Measurements from ENCODE around the gene EXOC6. TPM values are rescaled to one million over a fixed set of nuclear protein-coding genes. Genes with fewer than 3 reads are reported as not detected.

The EXOC6 gene
- total RNA-seq, 6 experiments from 2014 or later = 5.5 to 15.6 (median 9.9) TPM

- intact Hi-C loops (cut with DNase I) = loop anchor here in 1 of 2 donors (10.0 kb wide), 2 partner anchors 196 to 256 kb away; no protein-coding TSS in a partner anchor
- Histone ChIP-seq H3K27ac (no peak overlapping the region), H3K27me3 (no peaks in the 10 kb centered on the region), H3K4me1 (no peaks in the 10 kb centered on the region), H3K9me3 (no peaks in the 10 kb centered on the region), H3K36me3 (no peaks in the 10 kb centered on the region), H3K4me3 (no peak overlapping the region)
- no peak for DNase-seq
- ATAC-seq = no peak
- 84% methylated on average over 4 of the region's 4 CpGs for WGBS (ENCODE audit: insufficient coverage, low coverage, low lambda C conversion rate, missing lambda C conversion rate)
- TF ChIP-seq, protein P1, sequence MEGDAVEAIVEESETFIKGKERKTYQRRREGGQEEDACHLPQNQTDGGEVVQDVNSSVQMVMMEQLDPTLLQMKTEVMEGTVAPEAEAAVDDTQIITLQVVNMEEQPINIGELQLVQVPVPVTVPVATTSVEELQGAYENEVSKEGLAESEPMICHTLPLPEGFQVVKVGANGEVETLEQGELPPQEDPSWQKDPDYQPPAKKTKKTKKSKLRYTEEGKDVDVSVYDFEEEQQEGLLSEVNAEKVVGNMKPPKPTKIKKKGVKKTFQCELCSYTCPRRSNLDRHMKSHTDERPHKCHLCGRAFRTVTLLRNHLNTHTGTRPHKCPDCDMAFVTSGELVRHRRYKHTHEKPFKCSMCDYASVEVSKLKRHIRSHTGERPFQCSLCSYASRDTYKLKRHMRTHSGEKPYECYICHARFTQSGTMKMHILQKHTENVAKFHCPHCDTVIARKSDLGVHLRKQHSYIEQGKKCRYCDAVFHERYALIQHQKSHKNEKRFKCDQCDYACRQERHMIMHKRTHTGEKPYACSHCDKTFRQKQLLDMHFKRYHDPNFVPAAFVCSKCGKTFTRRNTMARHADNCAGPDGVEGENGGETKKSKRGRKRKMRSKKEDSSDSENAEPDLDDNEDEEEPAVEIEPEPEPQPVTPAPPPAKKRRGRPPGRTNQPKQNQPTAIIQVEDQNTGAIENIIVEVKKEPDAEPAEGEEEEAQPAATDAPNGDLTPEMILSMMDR (IDR thresholded peaks at IDR 0.05) = no peak
- TF ChIP-seq POLR2A (IDR thresholded peaks at IDR 0.05) = no peak
Measured at GRCh38 chr10:93088466-93088865, 240.1 kb downstream of the EXOC6 start.

- DNase-seq = no peak
- 83% methylated on average over 2 of the region's 2 CpGs for WGBS (ENCODE audit: insufficient coverage, low coverage, low lambda C conversion rate, missing lambda C conversion rate)
- H3K9me3 ChIP-seq = no peaks in the 10 kb centered on the region
- intact Hi-C loops (cut with DNase I) = no loop called here
- no peaks in the 10 kb centered on the region for H3K36me3 ChIP-seq
- ATAC-seq = no peak
- H3K27ac ChIP-seq = no peak overlapping the region
- H3K4me1 ChIP-seq = no peaks in the 10 kb centered on the region
- H3K4me3 ChIP-seq = no peak overlapping the region
- TF ChIP-seq, protein P1 (IDR thresholded peaks at IDR 0.05) = no peak
- TF ChIP-seq POLR2A (IDR thresholded peaks at IDR 0.05) = no peak
- no peaks in the 10 kb centered on the region for H3K27me3 ChIP-seq
Measured at GRCh38 chr10:93090619-93091018, 242.3 kb downstream of the EXOC6 start.

- DNase-seq = no peak
- H3K27me3 ChIP-seq = no peaks in the 10 kb centered on the region
- no peaks in the 10 kb centered on the region for H3K9me3 ChIP-seq
- H3K4me1 ChIP-seq = no peaks in the 10 kb centered on the region
- H3K27ac ChIP-seq = no peak overlapping the region
- ATAC-seq = no peak
- WGBS (ENCODE audit: insufficient coverage, low coverage, low lambda C conversion rate, missing lambda C conversion rate) = 100% methylated on average over 3 of the region's 3 CpGs
- H3K4me3 ChIP-seq = no peak overlapping the region
- intact Hi-C loops (cut with DNase I) = no loop called here
- H3K36me3 ChIP-seq = no peaks in the 10 kb centered on the region
- TF ChIP-seq, protein P1 (IDR thresholded peaks at IDR 0.05) = no peak
- TF ChIP-seq POLR2A (IDR thresholded peaks at IDR 0.05) = no peak
Measured at GRCh38 chr10:93091960-93092359, 243.6 kb downstream of the EXOC6 start.

- no peaks in the 10 kb centered on the region for H3K4me1 ChIP-seq
- H3K9me3 ChIP-seq = no peaks in the 10 kb centered on the region
- no peak overlapping the region for H3K27ac ChIP-seq
- no peaks in the 10 kb centered on the region for H3K27me3 ChIP-seq
- intact Hi-C loops (cut with DNase I) = no loop called here
- no peak for DNase-seq
- H3K36me3 ChIP-seq = no peaks in the 10 kb centered on the region
- ATAC-seq = no peak
- no peak overlapping the region for H3K4me3 ChIP-seq
- 83% methylated on average over 1 of the region's 1 CpG for WGBS (ENCODE audit: insufficient coverage, low coverage, low lambda C conversion rate, missing lambda C conversion rate)
- no peak for TF ChIP-seq POLR2A (IDR thresholded peaks at IDR 0.05)
- TF ChIP-seq, protein P1 (IDR thresholded peaks at IDR 0.05) = no peak
Measured at GRCh38 chr10:93095225-93095624, 246.9 kb downstream of the EXOC6 start.

DNA sequence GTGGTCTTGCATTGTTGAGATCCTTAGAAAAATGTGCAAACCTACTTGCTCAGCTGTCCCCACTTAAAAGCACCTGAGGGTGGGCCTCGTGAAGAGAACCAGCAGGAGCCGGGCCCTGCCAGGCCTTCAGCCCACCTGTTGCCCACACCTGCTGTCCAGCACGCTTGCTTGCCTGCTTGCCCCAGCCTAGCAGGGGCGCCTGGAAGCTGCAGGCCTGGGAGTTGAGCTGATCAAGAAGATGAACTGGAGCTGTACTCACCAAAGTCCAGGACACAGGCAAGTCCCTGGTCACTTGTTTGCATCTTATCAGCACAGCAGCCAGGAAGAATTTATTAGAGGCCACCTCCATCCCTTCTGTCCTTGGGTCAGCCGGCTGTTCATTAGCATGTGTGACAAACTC lies 248.6 kb downstream of the EXOC6 start:
- no peaks in the 10 kb centered on the region for H3K9me3 ChIP-seq
- H3K27me3 ChIP-seq = no peaks in the 10 kb centered on the region
- no peaks in the 10 kb centered on the region for H3K36me3 ChIP-seq
- no peaks in the 10 kb centered on the region for H3K4me1 ChIP-seq
- intact Hi-C loops (cut with DNase I) = no loop called here
- TF ChIP-seq POLR2A (IDR thresholded peaks at IDR 0.05) = no peak
- TF ChIP-seq, protein P1 (IDR thresholded peaks at IDR 0.05) = no peak
- no peak overlapping the region for H3K27ac ChIP-seq
- ATAC-seq = no peak
- no peak overlapping the region for H3K4me3 ChIP-seq
- DNase-seq = no peak
- no CpG with 5 or more reads among the region's 5 CpGs for WGBS (ENCODE audit: insufficient coverage, low coverage, low lambda C conversion rate, missing lambda C conversion rate)
